IPS DF 19.7 (cell line): ENCODE measurements around the gene TCERG1.

Experiments used
- DNase-seq: peaks from one replicate; pipeline ENCODE4 v3.0.0-alpha.2; 2013; ENCODE audit warnings: low read depth, low spot score

The TCERG1 gene

DNA sequence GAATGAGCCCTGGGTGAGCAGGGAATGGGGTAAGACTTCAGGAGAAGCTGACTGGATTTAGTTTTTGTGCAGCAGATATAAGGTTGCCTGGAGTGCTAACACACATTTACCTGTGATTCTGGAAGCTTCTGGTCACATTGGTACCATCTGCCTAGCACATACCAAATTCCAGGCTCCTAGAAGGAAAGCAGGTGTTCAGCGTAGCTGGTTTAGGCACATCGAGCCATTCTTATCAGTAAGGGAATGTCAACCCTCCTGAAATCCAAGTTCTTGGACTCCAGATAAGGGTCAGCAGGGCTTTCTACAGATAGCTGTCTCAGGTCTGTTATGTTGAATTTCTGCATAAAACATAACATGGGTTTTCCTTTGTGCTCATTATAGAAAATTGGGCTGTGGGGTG, 10.3 kb downstream of the TCERG1 start:
- no peak for DNase-seq

DNA sequence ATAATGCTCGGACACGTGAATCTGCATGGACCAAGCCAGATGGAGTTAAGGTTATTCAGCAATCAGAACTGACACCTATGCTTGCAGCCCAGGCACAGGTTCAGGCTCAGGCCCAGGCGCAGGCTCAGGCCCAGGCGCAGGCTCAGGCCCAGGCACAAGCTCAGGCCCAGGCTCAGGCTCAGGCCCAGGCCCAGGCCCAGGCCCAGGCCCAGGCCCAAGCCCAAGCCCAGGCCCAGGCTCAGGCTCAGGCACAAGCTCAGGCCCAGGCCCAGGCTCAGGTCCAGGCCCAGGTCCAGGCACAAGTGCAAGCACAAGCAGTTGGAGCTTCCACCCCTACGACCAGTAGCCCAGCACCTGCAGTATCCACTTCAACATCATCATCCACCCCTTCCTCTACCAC, 11.8 kb downstream of the TCERG1 start:
- no peak for DNase-seq

DNA sequence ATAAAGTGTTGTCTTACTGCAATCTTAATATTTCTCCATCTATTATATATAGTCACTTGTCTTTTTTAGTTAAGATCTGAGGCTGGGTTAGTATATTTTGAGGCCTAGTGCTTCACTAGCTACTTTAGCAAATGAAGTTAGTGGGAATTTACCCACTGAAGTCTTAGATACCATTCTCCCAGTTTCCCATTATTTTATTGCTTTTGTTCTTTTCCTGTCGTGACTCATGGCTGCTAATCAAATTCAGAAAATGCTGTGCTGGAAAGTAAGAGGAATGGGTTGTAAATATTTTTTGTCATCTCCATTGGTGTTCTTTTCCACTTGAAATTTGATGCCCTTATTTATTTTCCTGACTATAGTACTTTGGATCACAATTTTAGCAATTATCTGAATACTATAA, 14.2 kb downstream of the TCERG1 start:
- DNase-seq, result no peak

DNA sequence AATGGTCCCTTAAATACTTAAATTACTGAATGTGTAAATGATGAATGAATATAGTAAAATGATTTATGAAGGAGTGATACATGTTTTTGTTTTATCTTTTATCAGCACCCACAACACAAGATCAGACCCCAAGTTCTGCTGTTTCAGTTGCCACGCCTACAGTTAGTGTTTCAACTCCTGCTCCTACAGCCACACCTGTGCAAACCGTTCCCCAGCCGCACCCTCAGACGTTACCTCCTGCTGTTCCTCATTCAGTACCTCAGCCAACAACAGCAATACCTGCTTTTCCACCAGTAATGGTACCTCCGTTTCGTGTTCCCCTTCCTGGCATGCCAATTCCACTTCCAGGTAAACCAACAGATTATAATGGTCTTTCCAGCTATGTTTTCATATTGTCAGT, 16.3 kb downstream of the TCERG1 start:
- no peak for DNase-seq

DNA sequence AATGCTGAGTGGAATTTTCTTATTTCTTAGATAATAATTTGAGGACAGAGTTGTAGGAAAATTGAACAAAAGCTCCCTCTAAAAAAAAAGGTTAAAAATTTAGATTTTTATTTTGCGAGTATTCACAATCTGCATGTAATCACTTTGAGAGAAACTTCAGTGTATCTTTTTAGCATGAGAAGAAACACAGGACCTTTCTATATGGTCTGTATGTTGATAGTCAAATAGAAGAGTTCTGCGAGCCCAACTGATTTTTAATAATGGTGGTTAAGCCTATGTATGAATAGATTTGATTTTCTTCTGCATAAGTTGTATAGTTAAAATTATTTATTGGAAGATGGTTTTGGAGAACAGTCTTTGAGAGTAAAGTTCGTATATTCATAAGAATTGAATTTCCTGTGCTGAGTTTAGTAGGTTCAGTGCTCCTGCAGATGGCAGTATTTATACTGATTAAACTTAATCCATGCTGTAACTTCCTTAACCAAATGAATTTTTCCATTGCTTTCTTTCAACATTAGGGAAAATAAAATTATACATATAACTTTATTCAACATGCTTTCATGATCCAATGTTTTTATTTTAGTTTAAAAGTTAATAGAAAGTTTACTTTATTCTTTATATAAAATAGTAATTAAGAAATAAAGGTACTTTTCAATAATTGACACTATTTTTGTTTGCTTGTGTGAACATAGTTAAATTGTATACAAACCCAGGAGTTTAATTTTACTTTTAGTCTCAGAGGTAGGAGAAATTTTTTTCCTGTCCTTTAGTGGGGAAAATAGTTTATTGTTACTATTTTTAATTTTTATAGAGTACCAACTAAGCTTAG, 19.6 kb downstream of the TCERG1 start:
- no peak for DNase-seq

DNA sequence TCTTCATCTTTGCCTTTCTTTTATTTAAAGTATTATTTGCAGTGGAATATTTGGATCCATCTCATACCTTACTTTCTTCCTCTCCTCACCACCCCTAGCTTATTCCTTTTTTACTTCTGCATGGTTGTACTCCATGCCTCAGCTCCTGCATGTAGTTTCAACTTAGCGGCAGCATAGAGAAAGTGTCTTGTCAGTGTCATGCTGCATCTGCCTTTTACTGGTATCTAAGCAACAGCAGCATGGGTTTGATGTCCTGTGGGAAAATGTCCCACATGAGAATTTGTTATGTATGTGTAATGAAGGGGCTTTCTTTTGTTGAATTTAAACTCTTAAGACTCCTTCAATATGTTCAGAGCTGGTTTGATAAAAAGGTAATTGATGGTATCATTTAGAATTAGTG, 20.6 kb downstream of the TCERG1 start:
- no peak for DNase-seq

DNA sequence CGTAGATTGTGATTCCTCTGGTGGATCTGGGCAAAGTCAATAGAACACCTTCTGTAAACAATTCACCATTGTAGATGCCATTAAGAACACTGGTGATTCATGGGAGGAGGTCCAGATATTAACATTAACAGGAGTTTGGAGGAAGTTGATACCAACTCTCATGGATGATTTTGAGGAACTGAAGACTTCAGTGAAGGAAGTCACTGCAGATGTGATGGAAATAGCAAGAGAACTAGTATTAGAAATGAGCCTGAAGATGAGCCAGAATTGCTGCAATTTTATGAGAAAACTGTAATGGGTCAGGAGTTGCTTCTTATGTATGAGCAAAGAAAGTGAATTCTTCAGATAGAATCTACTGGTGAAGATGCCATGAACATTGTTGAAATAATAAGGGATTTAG, 26.9 kb downstream of the TCERG1 start:
- no peak for DNase-seq

DNA sequence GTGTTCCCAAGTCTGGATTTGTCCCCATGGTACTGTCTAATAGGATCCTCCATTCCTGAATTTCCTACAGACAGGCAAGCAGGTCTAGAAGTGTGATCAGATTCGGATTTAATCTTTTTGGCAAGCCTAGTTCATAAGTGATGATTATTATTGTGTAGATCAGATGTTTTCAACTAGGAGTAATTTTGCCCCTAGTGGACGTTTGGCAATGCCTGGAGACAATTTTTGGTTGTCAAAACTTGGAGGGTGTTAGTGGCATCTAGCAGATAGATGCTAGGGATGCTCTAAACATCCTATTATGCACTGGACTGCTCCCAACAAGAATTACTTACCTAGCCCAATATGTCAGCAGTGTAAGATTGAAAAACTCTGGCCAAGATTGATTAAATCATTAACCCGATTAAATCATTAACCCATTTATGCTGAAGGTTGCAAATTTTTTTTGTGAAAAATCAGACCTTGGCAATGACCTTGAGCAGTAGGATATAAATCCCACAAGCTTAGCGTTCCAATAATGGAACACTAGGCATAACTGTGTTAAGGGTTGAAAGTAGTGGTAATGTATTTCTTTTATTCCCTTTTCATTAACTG, 28.2 kb downstream of the TCERG1 start:
- DNase-seq, result no peak

DNA sequence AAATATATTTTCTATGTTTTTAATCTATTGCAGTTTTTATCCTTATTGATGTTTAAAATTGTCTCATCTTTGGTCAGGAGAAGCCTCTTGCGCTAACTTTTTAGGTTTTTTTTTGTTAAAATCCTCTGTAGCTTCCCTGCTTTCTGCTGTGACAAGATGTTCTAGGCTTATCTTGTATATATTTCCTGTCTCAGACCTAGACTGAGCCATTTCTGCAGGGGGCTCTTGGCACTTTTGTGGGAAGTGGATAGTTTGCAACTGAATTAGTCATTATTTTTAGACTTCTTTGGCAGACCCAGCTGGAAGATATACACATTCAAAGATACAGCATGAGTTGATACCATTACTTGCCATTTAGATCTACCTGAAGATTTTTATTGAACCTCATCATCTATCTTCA, 28.8 kb downstream of the TCERG1 start:
- DNase-seq, result no peak

DNA sequence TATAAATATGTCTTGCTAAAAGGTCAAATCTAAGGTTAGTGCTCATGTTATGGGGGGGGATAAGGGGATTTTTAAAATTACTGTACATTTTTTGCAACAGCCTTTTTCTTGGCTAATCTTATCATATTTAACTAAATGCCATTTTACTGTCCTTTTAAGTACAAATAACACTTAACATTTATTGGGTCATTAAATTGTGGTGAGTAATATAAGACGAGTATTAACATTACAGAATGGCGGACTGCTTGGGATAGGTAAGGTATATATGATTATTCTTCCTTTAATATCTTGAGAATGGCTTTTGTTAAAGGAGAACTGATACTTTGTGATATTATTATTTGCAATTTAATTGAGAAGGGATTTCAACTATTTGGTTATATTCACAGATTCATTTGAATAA, 35.6 kb downstream of the TCERG1 start:
- no peak for DNase-seq

DNA sequence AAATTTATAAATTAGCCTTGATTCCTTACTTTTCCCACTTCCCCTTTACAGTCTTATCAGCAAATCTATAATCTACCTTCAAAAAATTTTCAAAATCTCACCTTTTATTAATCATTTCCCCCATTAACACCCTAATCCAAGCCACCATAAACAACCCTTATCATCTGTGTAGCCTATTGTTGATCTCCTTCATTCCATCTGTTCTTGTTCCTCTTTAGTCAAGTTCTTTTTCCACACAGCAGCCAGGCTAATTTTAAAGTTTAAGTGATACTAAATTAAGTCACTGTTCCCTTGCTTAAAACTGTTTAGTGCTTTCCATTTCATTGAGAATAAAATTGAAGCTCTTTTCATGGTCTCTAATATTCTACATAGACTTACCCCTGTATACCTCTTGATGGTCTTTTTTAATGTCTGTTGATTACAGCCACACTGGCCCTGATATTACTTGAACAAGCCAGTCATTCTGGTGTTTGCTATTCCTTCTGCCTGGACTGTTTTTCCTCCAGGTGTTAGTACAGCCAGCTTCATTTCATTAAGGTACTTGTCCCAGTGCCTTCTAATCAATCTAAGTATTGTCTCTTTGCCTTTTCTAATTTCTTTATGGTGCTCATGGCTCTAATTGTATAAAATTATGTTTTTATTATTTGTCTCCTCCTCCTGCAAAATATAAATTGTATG, 37.7 kb downstream of the TCERG1 start:
- no peak for DNase-seq

DNA sequence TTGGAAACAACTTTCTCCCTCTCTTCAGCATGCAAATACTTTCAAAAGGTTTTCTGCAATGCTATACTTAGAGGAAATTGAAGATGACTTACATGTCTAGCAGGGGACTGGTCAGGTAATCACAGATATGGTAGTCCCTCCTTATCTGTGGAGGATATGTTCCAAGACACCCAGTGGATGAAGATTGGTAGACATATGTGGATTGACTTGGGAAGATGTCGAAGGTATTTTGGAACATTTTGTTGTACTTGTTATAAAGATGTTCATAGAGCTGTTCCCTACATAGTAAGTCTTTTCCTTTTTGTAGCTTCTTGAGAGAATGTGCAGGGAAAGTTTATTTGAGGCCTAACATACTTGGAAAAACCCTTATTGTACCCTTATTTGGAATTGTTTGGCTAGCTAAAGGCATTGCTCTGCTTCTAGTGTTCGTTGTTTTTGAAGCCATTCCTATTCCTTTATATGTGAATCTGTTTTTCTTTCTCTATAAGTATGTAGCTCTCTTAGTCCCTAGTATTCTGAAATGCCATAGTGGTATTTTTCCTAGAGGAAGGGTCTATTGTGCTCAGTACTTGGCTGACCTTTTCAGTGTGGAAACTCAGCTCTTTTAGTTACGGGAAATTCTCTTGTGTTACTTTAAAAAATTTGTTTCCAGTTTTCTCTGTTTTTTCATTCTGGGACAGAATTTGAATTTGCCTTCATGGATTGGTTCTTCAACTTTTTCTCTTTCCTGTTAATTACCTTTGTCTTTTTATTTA, 43.1 kb downstream of the TCERG1 start:
- DNase-seq, result no peak

DNA sequence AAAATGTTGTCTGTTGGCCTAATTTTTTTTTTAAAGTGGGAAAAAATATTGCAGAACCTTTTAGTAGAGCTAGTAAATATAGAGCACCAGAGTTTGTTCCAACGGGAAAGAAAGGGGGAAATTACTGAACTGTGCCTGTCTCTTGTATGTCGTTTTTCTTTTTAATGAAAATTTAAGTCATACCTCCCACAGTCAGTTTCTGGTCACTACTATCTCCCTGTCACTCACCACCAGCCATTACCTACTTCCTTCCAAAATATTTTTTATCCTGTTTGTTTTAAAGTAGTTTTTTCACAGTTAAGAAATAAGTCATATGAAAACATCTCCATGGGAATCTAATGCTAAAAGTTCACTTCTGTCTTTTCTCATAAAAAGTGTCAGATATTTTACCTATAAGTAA, 47.5 kb downstream of the TCERG1 start:
- no peak for DNase-seq

DNA sequence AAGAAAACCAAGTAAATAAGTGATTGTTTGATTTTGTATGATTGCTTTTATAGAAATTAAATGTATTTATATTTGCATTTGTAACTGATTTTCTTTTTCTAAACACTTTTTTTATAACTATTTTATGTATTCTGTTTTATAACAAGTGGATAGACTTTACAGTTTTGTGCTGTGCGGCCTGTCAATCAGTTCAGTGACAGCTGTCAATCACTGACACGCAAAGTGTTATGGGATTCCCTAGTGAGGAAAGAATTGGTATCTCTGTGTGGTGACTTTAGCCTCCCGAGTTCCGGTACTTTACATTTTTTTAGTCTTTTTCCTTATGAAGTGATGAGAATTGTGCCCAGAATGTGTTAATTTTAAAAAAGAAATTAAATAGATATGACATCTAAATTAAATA, 52.5 kb downstream of the TCERG1 start:
- no peak for DNase-seq

DNA sequence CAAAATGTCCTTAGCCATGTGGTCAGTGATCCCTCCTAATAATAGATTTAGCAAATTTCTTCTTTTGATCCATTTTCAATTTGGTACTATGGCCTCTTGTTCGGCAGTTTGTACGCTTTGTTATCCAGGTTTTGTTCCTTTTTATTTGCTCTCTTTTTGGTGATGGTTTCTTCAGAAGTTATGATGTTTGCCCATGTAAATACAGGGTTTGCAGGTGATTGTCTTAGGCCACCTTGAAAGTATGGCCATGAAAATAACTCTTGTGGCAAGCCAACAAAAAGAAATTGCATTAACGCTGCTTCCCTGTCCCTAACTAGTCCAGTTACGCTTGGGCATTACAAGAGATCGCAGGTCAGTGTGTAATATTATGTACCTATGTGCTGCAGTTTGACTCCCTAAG, 60.3 kb downstream of the TCERG1 start:
- DNase-seq, result no peak

DNA sequence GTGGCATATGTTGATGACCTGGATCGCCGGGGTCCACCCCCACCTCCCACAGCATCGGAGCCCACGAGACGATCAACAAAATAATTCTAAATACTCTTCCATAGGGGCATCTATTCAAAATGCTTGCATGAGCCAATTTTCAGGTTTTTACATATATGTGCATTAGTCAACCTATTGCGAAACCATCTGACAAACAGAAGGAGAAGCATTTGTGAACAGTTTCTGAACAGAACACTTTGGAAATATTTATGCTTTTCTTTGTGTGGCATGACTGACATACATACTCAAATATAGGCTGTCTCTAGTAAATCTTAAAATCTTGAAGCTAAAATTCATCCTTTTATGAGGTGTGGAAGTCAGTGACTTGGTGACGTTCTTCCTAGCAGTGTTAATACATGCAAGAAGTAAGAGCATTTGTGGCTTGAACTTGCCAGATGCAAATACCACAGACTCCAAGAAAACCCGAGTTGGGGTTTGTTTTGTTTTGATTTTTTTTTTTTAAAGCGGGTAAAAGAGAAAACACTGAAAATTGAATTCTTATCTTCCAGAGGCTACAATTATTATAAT, 63.5 kb downstream of the TCERG1 start:
- DNase-seq, result no peak

DNA sequence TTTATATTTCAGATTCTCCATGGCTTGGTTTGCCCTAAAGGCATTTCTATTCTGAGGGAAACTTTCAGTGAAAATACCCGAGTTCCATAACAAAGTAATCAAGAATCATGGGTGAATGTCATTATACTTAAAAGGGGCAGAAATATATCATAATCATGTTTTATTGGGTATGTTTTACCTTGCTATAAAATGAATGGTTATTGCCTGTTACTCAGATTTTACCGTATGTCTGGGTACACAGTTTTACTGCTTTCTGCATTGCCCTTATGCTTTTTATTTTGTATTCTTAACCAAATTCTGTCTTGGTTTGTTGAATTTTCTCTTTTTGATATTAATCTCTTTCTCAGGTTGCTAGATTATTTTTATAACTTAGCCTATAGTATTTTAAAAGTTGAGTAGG, 66.3 kb downstream of the TCERG1 start:
- DNase-seq, result no peak

DNA sequence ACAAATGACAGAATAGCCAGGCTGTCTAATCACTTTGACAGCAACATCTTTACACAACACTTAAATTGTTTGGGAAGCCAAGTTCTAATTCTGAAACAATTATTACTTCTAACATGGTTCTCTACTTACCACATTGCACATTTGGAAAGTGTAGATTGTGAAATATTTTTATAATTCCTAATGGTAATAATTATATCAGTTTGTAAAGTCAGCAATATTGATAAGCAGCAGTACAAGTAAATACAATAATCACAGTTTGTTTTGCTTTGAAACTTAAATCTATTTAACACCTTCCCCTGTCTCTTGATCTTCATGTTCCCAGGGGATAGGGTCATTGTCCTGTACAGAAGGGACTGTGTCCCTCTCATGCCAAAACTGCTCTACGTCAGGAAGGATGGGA, 67.4 kb downstream of the TCERG1 start:
- no peak for DNase-seq

DNA sequence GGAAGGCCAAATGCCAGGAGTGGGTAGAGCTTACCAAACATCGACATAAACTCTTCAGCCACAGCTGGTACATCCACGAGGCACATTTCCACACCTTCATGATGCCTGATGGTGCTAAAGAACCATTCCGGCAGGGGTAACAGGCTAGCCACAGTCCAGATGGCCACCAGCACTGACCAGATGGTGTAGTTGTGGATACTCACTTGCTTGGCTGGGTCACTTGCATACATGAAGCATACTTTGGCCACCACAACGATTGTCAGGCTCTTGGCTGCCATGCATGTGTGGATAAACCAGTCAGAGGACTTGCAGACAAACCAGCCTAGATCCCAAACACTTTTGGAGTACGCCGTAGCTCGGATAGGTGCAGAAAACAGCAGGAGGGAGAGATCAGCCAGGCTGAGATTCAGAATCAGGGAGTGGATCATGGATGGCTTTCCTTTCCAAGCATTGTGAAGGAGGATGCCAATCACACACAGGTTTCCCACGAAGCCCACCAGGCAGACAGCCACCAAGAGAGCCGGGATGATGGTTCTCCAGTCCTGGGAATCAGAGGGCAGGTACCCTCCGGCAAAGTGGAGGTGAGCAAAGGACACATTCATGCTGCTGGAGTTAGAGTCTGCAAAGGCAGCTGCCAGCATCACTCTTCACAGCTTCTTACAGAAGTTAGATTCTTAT, 68.5 kb downstream of the TCERG1 start:
- no peak for DNase-seq

DNA sequence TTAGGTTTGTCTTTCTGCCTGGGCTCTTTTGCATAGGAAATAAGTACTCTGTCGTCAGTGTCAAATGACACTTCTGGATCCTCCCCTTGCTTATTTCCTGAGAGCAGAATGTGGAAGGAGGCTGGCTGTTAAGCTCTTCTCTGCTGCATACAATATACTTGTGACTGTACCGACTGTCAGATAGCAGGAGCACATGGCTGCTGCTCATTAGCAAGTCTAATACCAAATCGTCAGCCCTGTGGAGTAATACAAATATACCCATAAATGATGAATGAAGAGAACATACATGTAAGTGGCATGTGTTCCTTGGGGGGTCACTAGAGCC, 69.0 kb downstream of the TCERG1 start, which contains the start of gene GPR151:
GPR151 (minus strand) TSS at position 40 of the 325 bp plus-strand sequence. CDS start 77 bp downstream, outside the sequence.
- DNase-seq, result no peak

DNA sequence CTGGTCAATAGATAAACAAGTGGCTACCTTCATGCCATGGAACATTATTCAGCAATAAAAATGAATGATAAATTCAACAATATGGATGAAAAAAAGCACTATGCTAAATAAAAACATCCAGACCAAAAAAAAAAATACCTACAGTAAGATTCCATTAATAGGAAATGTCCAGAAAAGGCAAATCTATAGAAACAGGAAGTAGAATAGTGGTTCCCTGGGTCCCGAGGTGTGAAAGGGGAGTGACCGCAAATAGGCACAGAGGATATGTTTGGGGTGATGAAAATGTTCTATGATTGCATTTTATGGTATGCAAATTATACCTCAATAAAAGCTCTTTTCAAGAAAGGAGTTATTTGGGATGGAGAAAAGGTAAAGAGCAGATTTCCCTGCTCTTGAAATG, 72.4 kb downstream of the TCERG1 start:
- DNase-seq, result no peak
